GM19463 (cell line): ENCODE results near the gene IZUMO2.
"Not testable (repeated sequence)": the region's sequence is repeated elsewhere in the genome, so short reads cannot be mapped to it uniquely, and the experiment has no call there.

Experiments
- ATAC-seq: cut with Tn5 transposase; IDR thresholded peaks from one replicate; pipeline ENCODE4 v1.9.1; 2021; ENCODE audit warnings: mild to moderate bottlenecking, moderate library complexity; ENCODE audit not compliant: unreplicated experiment

The IZUMO2 gene

GRCh38 chr19:50187937-50188336, 24.9 kb upstream of the IZUMO2 start:
- no peak for ATAC-seq

GRCh38 chr19:50184196-50184595, 21.1 kb upstream of the IZUMO2 start:
- no peak for ATAC-seq

- no peak for ATAC-seq
Observed at GRCh38 chr19:50181121-50181520, 18.0 kb upstream of the IZUMO2 start.

- no peak for ATAC-seq
Observed at GRCh38 chr19:50178859-50179537, 15.9 kb upstream of the IZUMO2 start.

GRCh38 chr19:50178320-50178719, 15.2 kb upstream of the IZUMO2 start:
- ATAC-seq: no peak

GRCh38 chr19:50176775-50177174, 13.7 kb upstream of the IZUMO2 start:
- no peak for ATAC-seq

- no peak for ATAC-seq
Observed at GRCh38 chr19:50175924-50176323, 12.8 kb upstream of the IZUMO2 start.

GRCh38 chr19:50174100-50174793, 11.2 kb upstream of the IZUMO2 start:
- ATAC-seq: no peak

GRCh38 chr19:50173127-50173526, 10.0 kb upstream of the IZUMO2 start:
- no peak for ATAC-seq

- ATAC-seq: no peak
Observed at GRCh38 chr19:50172726-50173125, 9.6 kb upstream of the IZUMO2 start.

- no peak for ATAC-seq
Observed at GRCh38 chr19:50171752-50172151, 8.7 kb upstream of the IZUMO2 start.

GRCh38 chr19:50167314-50167721, 4.2 kb upstream of the IZUMO2 start:
- ATAC-seq: no peak

GRCh38 chr19:50159078-50159477, 4.0 kb downstream of the IZUMO2 start:
- no peak for ATAC-seq

GRCh38 chr19:50158577-50158976, 4.5 kb downstream of the IZUMO2 start:
- no peak for ATAC-seq

- ATAC-seq: no peak
Observed at GRCh38 chr19:50155520-50156109, 7.5 kb downstream of the IZUMO2 start.

GRCh38 chr19:50154529-50154928, 8.6 kb downstream of the IZUMO2 start:
- ATAC-seq: no peak

- no peak for ATAC-seq
Observed at GRCh38 chr19:50152578-50152977, 10.5 kb downstream of the IZUMO2 start.

- ATAC-seq: no peak
Observed at GRCh38 chr19:50148528-50148927, 14.6 kb downstream of the IZUMO2 start.

GRCh38 chr19:50147462-50148423, 15.3 kb downstream of the IZUMO2 start:
- no peak for ATAC-seq

GRCh38 chr19:50141921-50142320, 21.2 kb downstream of the IZUMO2 start:
- not testable (repeated sequence) for ATAC-seq
